Uterus (tissue), 2 donors: ENCODE results near the gene JCHAIN.

Source experiments
- POLR2A ChIP-seq, 2 donors: fragments of 450-650 bp; IDR thresholded peaks; one replicate each; pipeline ENCODE4 v1.6.1; 2016; ENCODE audit warnings: antibody characterized with exemption in 2 of 2, mild to moderate bottlenecking in 1 of 2, moderate library complexity in 1 of 2
- TF ChIP-seq, protein P1 (sequence below), 4 experiments: fragments of 200-600 bp in 2 of 4; fragments of 450-650 bp in 2 of 4; sonication (generic) in 2 of 4; IDR thresholded peaks; one replicate each; pipeline ENCODE4 v1.5.1; 2016 to 2019; ENCODE audit warnings: antibody characterized with exemption in 4 of 4, mild to moderate bottlenecking in 2 of 4, moderate library complexity in 1 of 4

DNA sequence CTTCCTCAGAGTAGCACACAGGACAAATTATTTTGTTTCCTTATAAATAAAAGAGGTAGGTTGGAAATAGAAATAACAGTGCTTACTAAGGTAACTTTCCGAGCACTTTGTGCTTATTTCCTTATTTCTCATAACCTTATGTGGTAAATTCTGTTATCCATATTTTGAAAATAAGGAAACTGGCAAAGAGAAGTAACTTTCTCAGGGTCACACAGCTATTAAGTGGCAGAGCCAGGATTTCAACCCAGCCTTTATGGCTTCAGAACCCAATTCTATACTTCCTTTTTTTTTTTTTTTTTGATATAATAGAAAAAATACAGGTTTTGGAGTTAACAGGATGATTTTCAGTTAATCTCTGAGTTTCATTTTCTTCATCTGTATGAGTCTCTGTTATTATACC is 25.4 kb upstream of the JCHAIN start:
- TF ChIP-seq, protein P1, sequence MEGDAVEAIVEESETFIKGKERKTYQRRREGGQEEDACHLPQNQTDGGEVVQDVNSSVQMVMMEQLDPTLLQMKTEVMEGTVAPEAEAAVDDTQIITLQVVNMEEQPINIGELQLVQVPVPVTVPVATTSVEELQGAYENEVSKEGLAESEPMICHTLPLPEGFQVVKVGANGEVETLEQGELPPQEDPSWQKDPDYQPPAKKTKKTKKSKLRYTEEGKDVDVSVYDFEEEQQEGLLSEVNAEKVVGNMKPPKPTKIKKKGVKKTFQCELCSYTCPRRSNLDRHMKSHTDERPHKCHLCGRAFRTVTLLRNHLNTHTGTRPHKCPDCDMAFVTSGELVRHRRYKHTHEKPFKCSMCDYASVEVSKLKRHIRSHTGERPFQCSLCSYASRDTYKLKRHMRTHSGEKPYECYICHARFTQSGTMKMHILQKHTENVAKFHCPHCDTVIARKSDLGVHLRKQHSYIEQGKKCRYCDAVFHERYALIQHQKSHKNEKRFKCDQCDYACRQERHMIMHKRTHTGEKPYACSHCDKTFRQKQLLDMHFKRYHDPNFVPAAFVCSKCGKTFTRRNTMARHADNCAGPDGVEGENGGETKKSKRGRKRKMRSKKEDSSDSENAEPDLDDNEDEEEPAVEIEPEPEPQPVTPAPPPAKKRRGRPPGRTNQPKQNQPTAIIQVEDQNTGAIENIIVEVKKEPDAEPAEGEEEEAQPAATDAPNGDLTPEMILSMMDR (IDR thresholded peaks at IDR 0.05): no peak
- TF ChIP-seq POLR2A (IDR thresholded peaks at IDR 0.05): no peak
